Breast epithelium (tissue), 4 donors: Measurements from ENCODE around the gene MAU2. TPM values are rescaled to one million over a fixed set of nuclear protein-coding genes. Genes with fewer than 3 reads are reported as not detected.

ENCODE experiments used
- DNase-seq, 2 donors: peaks; one replicate each; pipeline ENCODE4 v3.0.0-alpha.2; 2019; ENCODE audit warnings: low spot score in 2 of 2
- H3K27ac ChIP-seq, 2 donors: fragments of 200-600 bp; sonication (generic) in 1 of 2; one replicate each; pipeline ENCODE4 v1.5.1; 2016 to 2019; ENCODE audit warnings: mild to moderate bottlenecking in 1 of 2
- H3K27me3 ChIP-seq, 2 donors: fragments of 200-600 bp; sonication (generic) in 1 of 2; one replicate each; pipeline versions ENCODE4 v1.5.1 to v1.6.0; 2017 to 2019; ENCODE audit warnings: control low read depth in 1 of 2, mild to moderate bottlenecking in 1 of 2
- H3K36me3 ChIP-seq: fragments of 200-600 bp; one replicate; pipeline ENCODE4 v1.5.1; 2019
- H3K4me1 ChIP-seq, 2 donors: fragments of 200-600 bp; sonication (generic); one replicate each; pipeline ENCODE4 v1.5.1; 2016 to 2019; ENCODE audit warnings: control low read depth in 1 of 2
- H3K4me3 ChIP-seq, 3 donors: fragments of 200-600 bp; sonication (generic); 1 replicate in 2 of 3; 2 replicates in 1 of 3; pipeline ENCODE4 v1.5.1; 2016 to 2019; ENCODE audit warnings: mild to moderate bottlenecking in 3 of 3, moderate library complexity in 2 of 3
- H3K9me3 ChIP-seq, 2 donors: fragments of 200-600 bp; sonication (generic) in 1 of 2; one replicate each; pipeline ENCODE4 v1.5.1; 2016 to 2019; ENCODE audit warnings: control low read depth in 1 of 2
- POLR2A ChIP-seq: fragments of 450-650 bp; IDR thresholded peaks from one replicate; pipeline ENCODE4 v1.6.1; 2016; ENCODE audit warnings: antibody characterized with exemption, mild to moderate bottlenecking, moderate library complexity
- POLR2AphosphoS5 ChIP-seq, 3 donors: sonication (generic); formaldehyde crosslinking; IDR thresholded peaks; one replicate each; pipeline ENCODE4 v1.6.1; 2017; ENCODE audit warnings: antibody characterized with exemption in 3 of 3
- intact Hi-C: fragments of 100-400 bp; cut with DNase I; formaldehyde crosslinking; loops from one replicate; pipeline ENCODE4 v1.15.1; 2023; ENCODE audit warnings: low total_unique reads
- total RNA-seq, 3 donors: library from RNA; depleted of rRNA; stranded (reverse); fragments of >200 nt; gene quantifications; one replicate each; pipeline ENCODE4 v1.1.0, GENCODE V29; 2016
- TF ChIP-seq, protein P1 (sequence below), 3 donors: fragments of 450-650 bp; IDR thresholded peaks; one replicate each; pipeline ENCODE4 v1.5.1; 2016 to 2017; ENCODE audit warnings: antibody characterized with exemption in 3 of 3, mild to moderate bottlenecking in 3 of 3, moderate library complexity in 3 of 3

Gene MAU2
- total RNA-seq, 3 donors from 2014 or later = 33.4 to 59.4 (median 53.1) TPM

DNA sequence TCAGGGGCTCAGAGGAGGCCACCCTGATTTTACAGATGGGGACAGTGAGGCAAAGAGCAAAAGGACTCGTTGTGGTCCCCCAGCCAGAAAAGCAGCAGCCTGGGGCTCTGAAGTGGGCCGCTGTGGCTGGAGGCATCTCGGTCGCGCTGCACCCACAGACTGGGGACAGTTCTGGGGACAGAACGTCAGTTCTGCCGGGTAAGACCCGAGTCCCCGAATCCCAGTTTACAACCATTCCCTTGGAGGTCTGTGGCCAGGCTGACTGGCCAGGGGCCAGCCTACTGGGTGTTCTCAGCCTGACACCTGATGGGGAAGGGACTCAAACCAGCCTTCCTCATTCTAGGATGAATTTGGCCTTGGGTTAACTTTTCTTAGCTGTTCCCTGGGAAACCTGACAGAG is 14.4 kb upstream of the MAU2 start:
- no peak overlapping the region for H3K27ac ChIP-seq
- peaks cover 4% of the 10 kb centered on the region for H3K36me3 ChIP-seq
- no peak overlapping the region for H3K4me3 ChIP-seq

DNA sequence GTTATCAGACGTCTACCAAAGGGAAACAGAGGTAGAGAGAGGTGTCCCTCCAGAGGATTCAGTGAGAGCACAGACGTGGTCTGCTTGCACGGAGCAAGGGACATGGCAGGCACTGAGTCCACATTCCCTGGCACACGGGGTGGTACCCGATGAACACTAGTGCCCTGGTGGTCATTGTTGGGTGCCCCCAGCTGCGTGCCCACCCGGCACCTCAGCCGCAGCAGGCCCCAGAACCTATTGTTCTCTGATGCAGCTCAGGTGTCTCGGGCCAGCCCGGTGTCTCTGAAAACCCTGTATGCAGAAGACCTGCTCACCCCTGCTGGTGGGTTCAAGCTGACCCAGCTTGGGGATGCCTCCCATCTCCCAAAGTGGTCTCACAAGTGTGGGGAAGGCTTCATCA is 12.3 kb upstream of the MAU2 start:
- H3K9me3 ChIP-seq = no peaks in the 10 kb centered on the region
- peaks cover under 1% of the 10 kb centered on the region for H3K36me3 ChIP-seq
- no peaks in the 10 kb centered on the region for H3K27me3 ChIP-seq
- TF ChIP-seq, protein P1, sequence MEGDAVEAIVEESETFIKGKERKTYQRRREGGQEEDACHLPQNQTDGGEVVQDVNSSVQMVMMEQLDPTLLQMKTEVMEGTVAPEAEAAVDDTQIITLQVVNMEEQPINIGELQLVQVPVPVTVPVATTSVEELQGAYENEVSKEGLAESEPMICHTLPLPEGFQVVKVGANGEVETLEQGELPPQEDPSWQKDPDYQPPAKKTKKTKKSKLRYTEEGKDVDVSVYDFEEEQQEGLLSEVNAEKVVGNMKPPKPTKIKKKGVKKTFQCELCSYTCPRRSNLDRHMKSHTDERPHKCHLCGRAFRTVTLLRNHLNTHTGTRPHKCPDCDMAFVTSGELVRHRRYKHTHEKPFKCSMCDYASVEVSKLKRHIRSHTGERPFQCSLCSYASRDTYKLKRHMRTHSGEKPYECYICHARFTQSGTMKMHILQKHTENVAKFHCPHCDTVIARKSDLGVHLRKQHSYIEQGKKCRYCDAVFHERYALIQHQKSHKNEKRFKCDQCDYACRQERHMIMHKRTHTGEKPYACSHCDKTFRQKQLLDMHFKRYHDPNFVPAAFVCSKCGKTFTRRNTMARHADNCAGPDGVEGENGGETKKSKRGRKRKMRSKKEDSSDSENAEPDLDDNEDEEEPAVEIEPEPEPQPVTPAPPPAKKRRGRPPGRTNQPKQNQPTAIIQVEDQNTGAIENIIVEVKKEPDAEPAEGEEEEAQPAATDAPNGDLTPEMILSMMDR (IDR thresholded peaks at IDR 0.05) = no peak
- TF ChIP-seq POLR2A (no peak), POLR2AphosphoS5 (IDR thresholded peaks at IDR 0.05) (no peak)
- H3K4me3 ChIP-seq = no peak overlapping the region
- intact Hi-C loops = no loop called here
- DNase-seq = no peak
- no peak overlapping the region for H3K27ac ChIP-seq
- H3K4me1 ChIP-seq = no peaks in the 10 kb centered on the region

More for the DNA sequence above, 14.4 kb upstream of the MAU2 start:
- H3K4me1 ChIP-seq = no peaks in the 10 kb centered on the region
- no peaks in the 10 kb centered on the region for H3K9me3 ChIP-seq
- H3K27me3 ChIP-seq = no peaks in the 10 kb centered on the region
- TF ChIP-seq, protein P1 (IDR thresholded peaks at IDR 0.05) = no peak
- TF ChIP-seq POLR2AphosphoS5 (IDR thresholded peaks at IDR 0.05) = no peak
- TF ChIP-seq POLR2A = no peak
- DNase-seq = no peak
- intact Hi-C loops = no loop called here

DNA sequence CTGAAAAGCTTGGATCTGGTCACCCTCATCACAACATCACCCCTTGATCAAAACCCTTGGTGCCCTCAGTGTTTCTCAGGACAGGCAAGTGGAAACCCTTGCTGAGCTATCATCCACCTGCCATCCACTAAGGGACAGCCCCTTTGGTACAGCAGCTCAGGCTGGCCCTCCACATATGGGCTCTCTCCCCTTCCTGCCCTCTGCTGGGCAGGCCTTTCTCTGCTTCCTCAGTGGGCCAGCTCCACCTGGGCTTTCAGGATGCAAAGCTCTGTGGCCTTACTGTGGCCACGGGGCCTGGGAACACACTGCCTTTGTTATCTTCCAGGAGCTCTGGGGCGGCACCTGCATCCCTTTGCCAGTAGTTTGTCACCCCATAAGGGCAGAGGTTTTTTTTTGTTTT is 5.2 kb upstream of the MAU2 start:
- no peak for DNase-seq
- no peaks in the 10 kb centered on the region for H3K9me3 ChIP-seq
- no peak overlapping the region for H3K27ac ChIP-seq
- H3K4me1 ChIP-seq = peaks cover 0 to 10% of the 10 kb centered on the region in 2 donors
- no peak for TF ChIP-seq POLR2A
- H3K4me3 ChIP-seq = no peak overlapping the region
- H3K27me3 ChIP-seq = no peaks in the 10 kb centered on the region
- no peaks in the 10 kb centered on the region for H3K36me3 ChIP-seq
- intact Hi-C loops = no loop called here

DNA sequence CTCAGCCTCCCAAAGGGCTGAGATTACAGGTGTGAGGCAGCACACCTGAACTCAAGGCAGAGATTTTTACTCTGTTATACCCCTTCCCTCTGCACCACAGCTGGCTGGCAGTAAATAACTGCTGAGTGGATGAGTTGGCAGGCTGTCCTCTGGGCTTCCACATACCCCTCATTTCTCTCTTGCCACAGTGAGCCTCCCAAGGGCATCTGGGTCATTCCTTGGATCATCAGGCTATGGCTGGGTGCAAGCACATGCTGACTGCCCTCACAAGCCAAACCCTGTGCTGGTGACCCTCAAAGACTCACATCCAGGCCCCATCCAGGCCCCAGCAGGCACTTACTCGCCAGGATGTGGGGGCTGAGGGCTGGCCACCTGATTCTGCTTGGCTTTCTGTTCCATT is 4.5 kb upstream of the MAU2 start:
- TF ChIP-seq POLR2A = no peak
- TF ChIP-seq, protein P1 (IDR thresholded peaks at IDR 0.05) = no peak
- TF ChIP-seq POLR2AphosphoS5 (IDR thresholded peaks at IDR 0.05) = no peak
- DNase-seq = no peak
- peaks cover 0 to 10% of the 10 kb centered on the region in 2 donors for H3K4me1 ChIP-seq
- H3K9me3 ChIP-seq = no peaks in the 10 kb centered on the region
- H3K27ac ChIP-seq = no peak overlapping the region
- H3K27me3 ChIP-seq = no peaks in the 10 kb centered on the region
- H3K4me3 ChIP-seq = no peak overlapping the region
- intact Hi-C loops = no loop called here
- no peaks in the 10 kb centered on the region for H3K36me3 ChIP-seq

DNA sequence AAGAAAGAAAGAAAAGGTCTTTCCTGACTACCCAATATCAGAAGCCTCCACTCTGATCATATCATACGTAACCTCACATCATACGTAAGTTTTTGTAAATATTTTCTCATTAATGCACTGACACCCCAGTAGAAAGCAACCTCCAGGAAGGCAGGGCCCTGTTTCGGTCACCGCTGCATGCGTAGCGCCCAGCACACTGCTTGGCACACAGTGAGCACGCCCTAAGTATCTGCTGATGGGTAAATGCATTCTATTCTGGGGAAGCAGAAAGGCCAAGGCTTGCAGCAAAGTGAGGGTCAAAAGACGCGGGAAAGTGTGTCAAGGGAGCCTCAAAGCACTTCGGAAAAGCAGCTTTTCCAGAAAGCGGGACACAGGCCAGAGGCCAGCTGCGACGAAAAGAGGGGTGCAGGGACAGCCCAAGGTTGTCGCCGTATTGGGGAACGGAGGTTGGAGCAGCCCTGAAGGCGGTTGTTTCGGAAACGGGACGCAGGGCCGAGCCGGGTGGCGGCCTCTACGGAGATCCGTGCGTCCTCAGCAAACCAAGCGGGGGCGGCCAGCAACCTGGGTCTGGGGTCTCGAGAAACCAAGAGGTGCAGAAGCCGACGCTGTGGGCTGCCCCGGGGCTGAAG is 783 bp upstream of the MAU2 start:
- H3K4me1 ChIP-seq = peaks cover 3 to 10% of the 10 kb centered on the region in 2 donors
- intact Hi-C loops = no loop called here
- H3K4me3 ChIP-seq = peak overlapping the region; percentile 98 to 100 (median 100)
- H3K9me3 ChIP-seq = no peaks in the 10 kb centered on the region
- no peaks in the 10 kb centered on the region for H3K27me3 ChIP-seq
- DNase-seq = no peak
- TF ChIP-seq, protein P1 (IDR thresholded peaks at IDR 0.05) = no peak
- TF ChIP-seq POLR2AphosphoS5 (IDR thresholded peaks at IDR 0.05) = no peak
- TF ChIP-seq POLR2A = no peak
- peak overlapping the region; percentile 93 to 95 for H3K27ac ChIP-seq
- no peaks in the 10 kb centered on the region for H3K36me3 ChIP-seq
